Stimulated activated CD8-positive, alpha-beta memory T cell treated with anti-CD3 and anti-CD28 coated beads, Interleukin-4, amount 100 ng/mL, for 24 hours (primary cell): ENCODE data around the gene CD24.
"Not testable (repeated sequence)": the region's sequence is repeated elsewhere in the genome, so short reads cannot be mapped to it uniquely, and the experiment has no call there.

ENCODE experiments used
- DNase-seq: peaks from one replicate; pipeline ENCODE4 v3.0.0-alpha.2; 2020; ENCODE audit warnings: low read depth

CD24 gene, protein sequence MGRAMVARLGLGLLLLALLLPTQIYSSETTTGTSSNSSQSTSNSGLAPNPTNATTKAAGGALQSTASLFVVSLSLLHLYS

DNA sequence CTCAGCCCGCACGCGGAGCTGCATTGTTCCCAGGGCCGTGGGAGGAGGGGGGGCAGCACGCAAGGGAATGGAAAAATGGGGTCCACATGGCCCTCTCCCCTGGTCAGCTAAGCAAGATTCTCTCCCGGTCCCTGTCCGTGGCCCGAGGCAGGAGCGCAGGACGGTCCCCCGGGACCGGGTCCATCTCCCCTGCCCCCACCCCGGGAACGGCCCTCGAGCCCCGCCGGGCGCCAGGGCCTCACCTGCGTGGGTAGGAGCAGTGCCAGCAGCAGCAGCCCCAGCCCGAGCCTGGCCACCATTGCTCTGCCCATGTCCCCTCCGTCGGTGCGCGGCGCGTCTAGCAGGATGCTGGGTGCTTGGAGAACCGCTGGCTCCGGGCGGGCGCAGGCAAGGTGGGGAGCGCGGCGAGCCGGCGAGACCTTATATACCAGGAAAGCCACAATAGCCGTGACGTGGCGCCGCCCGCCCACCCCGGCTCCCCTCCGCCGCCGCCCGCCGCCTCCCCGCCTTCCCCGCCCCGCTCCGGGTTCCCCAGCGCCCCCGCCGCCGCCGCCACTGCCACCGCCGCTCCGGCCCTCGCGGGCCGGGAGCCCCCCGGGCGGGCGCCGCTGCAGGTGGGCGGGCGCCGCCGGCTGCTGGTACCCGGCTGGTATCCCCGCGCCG, at the start of gene CD24:
Gene CD24, minus strand, starts transcription at position 394 of the 663 bp plus-strand sequence. Its CDS starts 83 bp downstream, at position 311.
- DNase-seq: peak; percentile 21

- no peak for DNase-seq
Observed at GRCh38 chr6:107021446-107022185, 47.1 kb upstream of the CD24 start.

- DNase-seq: no peak
Observed at GRCh38 chr6:107020239-107020638, 45.7 kb upstream of the CD24 start.

- not testable (repeated sequence) for DNase-seq
Observed at GRCh38 chr6:107019628-107020027, 45.1 kb upstream of the CD24 start.

GRCh38 chr6:107019047-107019446, 44.5 kb upstream of the CD24 start:
- no peak for DNase-seq

GRCh38 chr6:107009499-107009898, 35.0 kb upstream of the CD24 start:
- no peak for DNase-seq

DNA sequence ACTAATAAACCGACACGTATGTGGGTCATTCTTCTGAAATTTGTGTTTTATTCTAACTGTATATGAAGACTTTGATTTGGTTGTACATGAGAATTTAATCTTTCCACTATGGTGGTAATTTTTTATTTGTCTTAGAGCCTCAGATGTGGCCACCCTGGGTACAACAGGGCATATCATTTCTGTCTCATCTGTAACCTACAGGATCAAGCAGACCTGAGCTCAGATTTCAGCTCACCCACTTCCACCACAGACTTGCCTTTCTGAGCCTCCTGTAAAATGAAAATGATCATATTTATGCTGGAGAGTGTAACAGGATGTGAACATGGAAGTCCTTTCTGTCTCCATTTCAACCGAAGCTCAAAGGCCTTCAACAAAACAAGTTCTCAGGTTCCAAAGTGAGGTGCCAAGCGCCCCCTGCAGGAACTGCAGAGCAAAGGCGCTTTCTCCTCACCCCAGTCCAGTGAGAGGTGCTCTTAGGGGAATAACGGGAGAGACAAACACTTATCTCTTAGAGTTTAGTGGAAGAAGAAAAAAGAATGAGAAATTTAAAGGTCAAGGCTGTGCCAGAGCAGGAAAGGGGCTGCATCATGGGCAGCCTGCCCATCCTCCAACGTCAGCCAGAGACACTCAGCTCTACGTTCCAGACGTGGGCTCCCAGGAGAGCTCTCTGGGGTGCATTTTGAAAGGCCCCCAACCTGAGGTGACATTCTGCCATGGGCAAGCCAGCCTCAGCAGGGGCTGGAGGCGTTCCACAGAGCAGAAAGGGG, 23.0 kb upstream of the CD24 start:
- no peak for DNase-seq

GRCh38 chr6:106995640-106996039, 21.1 kb upstream of the CD24 start:
- no peak for DNase-seq

- DNase-seq: not testable (repeated sequence)
Observed at GRCh38 chr6:106989737-106990136, 15.2 kb upstream of the CD24 start.

DNA sequence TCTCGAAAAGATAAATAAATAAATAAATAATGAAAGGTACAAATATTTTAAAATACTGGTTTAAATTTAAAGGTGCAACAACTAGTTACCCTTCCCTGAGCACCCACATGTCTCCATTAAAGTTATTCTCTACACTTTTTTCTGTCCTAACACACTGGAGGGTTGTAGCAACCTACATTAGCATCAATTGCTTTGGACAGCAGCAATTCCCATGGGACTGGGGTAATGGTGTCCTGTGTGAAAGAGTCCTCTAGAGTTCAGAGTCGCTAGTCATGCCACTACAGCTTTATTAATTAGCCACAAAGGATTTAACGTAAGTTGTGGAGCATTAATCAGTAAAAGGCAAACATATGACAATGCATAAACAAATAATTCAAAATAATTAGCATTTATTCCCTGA, 14.1 kb upstream of the CD24 start:
- DNase-seq: no peak

DNA sequence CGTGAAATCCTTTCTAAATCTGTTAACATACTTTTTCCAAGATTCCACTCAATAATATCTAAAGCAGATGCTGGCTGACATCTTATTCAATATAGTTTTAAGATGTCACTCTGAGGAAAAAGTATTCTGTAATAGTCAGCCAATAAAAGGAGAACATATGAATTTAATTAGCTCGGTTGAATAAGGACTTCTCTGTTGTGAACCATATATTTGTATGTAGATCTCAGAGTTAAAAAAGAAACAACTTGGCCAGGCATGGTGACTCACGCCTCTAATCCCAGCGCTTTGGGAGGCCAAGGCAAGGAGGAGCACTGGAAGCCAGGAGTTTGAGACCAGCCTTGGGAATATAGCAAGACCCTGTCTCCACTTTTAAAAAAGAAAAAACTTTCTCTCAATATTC, 7.4 kb upstream of the CD24 start:
- DNase-seq: no peak

DNA sequence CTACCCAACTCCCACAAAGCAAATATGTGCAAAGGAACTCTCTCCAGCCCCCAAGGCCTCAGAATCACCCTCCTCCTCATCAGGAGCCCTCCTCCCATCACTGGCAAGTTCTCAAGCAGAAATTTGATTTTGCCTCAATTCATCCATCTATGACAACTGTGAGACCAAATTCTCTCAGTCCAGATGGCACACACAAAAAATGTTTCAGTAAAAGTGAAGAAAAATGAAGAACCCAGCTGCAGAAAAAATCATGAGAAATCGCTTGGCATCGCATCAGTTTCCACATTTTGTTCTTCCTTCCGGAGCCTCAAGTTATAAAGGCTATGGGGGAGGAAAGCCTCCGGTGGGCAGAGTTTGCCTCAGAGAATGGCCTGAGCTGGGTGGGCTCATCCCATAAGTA, 6.4 kb upstream of the CD24 start:
- DNase-seq: no peak

GRCh38 chr6:106979435-106979884, 4.9 kb upstream of the CD24 start:
- DNase-seq: peak; percentile 68

DNA sequence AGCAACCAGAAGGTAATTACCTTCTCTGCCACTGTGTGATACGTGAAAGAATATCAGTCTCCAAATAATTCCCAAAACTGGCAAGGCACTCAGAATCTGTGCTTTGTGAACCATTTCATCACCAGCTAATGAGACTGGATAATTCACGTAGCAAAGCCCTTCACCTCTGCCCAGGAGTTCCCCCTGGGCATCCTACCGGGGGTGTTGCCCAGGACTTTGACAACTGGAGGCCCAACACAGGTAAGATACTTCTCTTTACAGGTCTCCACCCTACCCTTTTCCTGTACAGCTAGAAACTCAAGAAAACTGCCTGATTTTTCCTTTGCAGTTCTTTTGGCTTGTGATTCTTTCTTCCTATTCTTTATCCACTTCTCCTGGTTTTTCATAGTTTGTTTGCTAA, 2.7 kb upstream of the CD24 start:
- no peak for DNase-seq

DNA sequence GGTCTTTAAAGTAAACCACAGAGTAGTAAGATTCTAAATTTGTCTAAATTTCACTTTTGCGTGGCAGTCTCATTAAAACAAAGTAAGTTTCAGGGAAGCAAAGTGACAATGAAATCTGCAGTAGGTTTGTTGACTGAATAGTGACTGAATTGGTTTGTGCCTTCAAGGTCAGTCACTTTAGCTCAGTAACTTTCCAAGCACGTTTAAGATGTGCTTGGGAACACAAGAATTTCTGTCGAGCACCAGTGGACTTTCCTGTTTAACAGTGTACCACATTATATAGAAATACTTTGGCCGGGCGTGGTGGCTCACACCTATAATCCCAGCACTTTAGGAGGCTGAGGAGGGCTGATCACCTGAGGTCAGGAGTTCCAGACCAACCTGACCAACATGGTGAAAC, 1.7 kb upstream of the CD24 start:
- DNase-seq: no peak

DNA sequence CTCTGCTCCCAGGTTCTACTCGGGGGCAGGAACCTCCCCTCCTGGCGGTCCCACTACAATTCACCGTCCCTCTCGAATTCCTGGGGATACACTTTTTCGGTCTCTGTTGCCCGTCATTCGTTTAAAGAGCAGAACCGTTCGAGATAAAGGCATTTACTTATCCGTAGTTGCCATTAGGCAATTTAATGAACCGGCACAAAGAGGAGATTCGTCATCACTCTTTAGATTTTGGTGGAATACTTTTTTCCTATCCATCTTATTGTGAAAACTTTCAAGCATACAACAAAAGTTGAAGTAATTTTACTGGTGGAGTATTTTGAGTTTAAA, 1.2 kb upstream of the CD24 start:
- no peak for DNase-seq

DNA sequence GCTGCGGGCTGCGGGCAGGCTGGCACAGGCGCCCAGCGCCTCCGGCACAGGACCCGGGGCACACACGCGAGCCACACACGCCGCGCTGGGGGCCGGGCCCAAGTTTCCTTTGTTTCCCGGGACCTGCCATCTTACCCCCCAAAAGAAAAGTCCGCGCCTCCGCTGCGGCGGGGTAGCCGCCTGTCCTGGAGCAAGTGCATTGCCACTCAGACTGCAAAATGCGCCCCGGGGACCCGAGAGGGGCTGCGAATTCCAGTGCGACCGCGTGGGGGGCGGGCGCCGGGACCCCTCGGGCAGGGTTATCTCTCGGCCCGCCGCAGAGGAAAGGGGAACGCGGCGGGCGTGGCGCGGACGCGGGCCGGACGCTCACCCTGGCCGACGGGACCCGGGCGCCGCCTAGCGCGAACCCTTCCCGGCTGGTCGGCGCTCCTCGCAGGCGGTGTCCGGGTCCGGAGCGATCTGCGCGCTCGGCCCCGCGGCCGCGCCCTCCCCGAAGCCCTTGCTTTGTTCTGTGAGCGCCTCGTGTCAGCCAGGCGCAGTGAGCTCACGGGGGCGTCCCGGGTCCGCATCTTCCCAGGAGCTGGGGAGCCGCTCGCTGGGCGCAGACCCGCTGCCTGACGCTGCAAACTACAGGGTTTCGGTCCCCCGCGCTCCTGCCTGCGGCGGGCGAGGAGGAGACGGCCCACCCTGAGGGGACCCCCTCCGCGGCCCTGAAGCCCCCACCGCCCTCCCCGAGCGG, 639 bp upstream of the CD24 start:
- no peak for DNase-seq

DNA sequence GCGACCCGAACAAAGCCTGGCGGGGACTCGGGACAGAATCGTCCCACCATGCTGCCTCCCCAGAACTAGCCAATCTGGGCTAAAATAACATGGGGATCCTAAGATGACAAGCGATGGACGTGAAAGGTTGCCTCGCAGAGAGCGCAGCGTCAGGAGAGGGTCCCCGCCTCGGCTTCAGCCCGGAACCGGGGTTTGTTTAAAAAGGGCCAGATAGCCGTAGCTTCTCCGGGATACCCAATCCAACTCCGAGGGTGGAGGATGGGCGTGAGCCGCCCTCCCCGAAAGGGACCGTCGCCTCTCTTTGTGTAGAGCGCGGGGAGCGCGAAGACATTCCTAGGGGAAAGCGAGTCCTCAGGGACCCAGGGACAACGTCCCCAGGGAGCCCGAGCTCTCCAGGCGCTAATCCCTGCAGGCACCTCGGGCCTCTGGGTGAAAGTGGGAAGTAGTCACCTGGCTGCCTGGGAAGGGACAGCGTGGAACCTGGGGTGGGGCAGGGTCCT, 643 bp downstream of the CD24 start:
- DNase-seq: no peak

- no peak for DNase-seq
Observed at GRCh38 chr6:106973018-106973835, 1.3 kb downstream of the CD24 start.

DNA sequence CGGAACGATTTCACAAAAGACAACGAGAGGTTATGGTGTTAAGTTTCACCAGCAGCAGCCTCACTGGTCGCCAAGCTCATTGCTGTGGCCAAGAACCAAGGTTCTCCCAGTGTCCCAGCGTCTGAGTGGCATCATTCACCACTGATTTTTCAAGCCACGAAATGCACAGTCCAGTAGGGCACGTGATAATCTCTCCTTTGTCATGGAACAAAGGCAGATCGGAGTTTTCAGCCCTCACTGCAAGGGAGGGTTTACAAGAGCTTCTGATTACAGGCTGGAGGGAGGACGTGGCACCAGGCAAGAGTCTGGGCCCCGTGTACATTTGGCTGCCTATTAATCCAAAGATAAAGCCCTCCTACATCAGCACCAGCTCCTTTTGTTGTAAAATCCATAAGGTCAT, 2.0 kb downstream of the CD24 start:
- no peak for DNase-seq

DNA sequence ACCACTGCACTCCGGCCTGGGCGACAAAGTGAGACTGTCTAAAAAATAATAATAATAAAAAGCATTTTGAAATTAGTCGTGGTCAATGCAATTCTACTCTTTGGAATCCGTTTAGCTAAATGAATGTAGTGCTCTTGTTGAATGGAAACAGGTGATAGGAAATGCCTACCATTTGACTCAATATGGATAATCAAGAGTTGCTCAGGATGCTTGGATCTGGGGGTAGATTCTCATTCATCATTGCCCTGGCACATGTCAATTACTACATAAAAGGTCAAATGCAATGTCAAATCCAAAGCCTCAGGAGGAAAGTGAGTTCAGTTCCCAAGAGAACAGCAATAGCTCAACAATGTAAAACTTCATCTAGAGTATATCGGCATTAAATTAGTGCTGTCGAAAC, 3.8 kb downstream of the CD24 start:
- not testable (repeated sequence) for DNase-seq
